HG03097 (cell line): ENCODE results near the gene ANKRD62.

Source experiments
- ATAC-seq: cut with Tn5 transposase; IDR thresholded peaks from one replicate; pipeline ENCODE4 v1.9.1; 2021; ENCODE audit not compliant: unreplicated experiment, low FRiP score

Gene ANKRD62

DNA sequence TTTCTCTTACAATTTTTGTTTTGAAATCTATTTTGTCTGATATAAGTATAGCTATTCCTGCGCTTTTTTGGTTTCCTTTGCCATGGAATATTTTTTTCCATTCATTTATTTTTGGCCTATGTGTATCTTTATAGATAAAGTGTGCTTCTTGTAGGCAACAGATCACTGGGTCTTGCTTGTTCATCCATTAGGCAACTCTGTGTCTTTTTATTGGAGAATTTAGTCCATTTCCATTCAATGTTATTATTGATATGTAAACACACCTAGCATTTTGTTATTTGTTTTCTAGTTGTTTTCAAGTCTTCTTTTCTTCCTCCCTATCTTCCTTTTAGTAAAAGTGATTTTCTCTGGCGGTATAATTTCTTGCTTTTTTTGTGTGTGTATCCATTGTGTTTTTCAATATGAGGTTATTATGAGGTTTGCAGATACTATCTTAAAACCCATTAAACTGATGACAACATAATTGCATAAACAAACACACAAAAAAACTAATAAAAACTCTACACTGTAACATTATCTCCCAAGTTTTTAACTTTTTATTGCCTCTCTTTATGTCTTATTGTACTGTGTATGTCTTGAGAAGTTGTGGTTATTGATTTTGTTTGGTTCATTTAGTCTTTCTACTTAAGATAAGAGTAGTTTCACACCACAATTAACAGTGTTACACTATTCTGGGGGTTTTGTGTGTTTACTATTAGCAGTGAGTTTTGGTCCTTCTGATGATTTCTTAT is 71.6 kb downstream of the ANKRD62 start:
- no peak for ATAC-seq
